GM23248 (cell line): ENCODE measurements around the gene TICAM1.

Experiments
- EZH2 ChIP-seq: fragments of 200-600 bp; sonication (generic); IDR thresholded peaks from 2 replicates; pipeline ENCODE4 v1.6.1; 2018; ENCODE audit warnings: antibody characterized with exemption, mild to moderate bottlenecking; ENCODE audit not compliant: insufficient read depth, poor library complexity, severe bottlenecking
- EZH2phosphoT487 ChIP-seq: fragments of 200-600 bp; sonication (generic); IDR thresholded peaks from 2 replicates; pipeline ENCODE4 v1.6.1; 2018; ENCODE audit warnings: antibody characterized with exemption, moderate library complexity, mild to moderate bottlenecking, low read depth; ENCODE audit not compliant: insufficient read depth

- TF ChIP-seq EZH2phosphoT487 (no peak), EZH2 (no peak)
These were observed 27.5 kb downstream of the TICAM1 start for GRCh38 chr19:4803736-4804695.
